Mucosa of descending colon (tissue), 3 donors: ENCODE results near the gene NF1. TPM values are rescaled to one million over a fixed set of nuclear protein-coding genes. Genes with fewer than 3 reads are reported as not detected.

Experiments
- ATAC-seq: fragments of 200-7000 bp; cut with Tn5 transposase; one replicate; pipeline ENCODE4 v1.9.1; 2020; ENCODE audit warnings: mild to moderate bottlenecking, moderate library complexity
- DNase-seq, 3 donors: peaks; one replicate each; pipeline ENCODE4 v3.0.0-alpha.2; 2020
- H3K36me3 ChIP-seq: fragments of 200-600 bp; one replicate; pipeline ENCODE4 v1.8.0; 2021; ENCODE audit warnings: low read depth, mild to moderate bottlenecking
- H3K4me1 ChIP-seq: fragments of 200-600 bp; one replicate; pipeline ENCODE4 v1.8.0; 2021; ENCODE audit warnings: low read depth, mild to moderate bottlenecking
- H3K4me3 ChIP-seq: fragments of 200-600 bp; one replicate; pipeline ENCODE4 v1.8.0; 2021; ENCODE audit warnings: mild to moderate bottlenecking
- H3K9me3 ChIP-seq: fragments of 200-600 bp; one replicate; pipeline ENCODE4 v1.8.0; 2021; ENCODE audit warnings: mild to moderate bottlenecking
- CTCF ChIP-seq: fragments of 200-600 bp; IDR thresholded peaks from one replicate; pipeline ENCODE4 v1.8.0; 2022; ENCODE audit warnings: antibody characterized with exemption, mild to moderate bottlenecking
- intact Hi-C, 2 donors: fragments of 100-400 bp; cut with DNase I in 1 of 2; cut with micrococcal nuclease in 1 of 2; formaldehyde crosslinking; loops; one replicate each; pipeline versions ENCODE4 v1.11.0 to v1.11.1; 2022; cut with DNase I, micrococcal nuclease
- total RNA-seq, 3 donors: library from RNA; stranded (reverse); fragmentation: NEBNext Ultra II Directional in 2 of 3; extraction: Animal tissue kit (Norgen Biotek cat#: 25700) in 2 of 3; gene quantifications; one replicate each; pipeline versions ENCODE4 v1.2.1 to v1.2.4, GENCODE V29; 2021 to 2023
- donor health status: DM: no; HTN: no; CAD: no; lungs with moderate emphysema.
- donor health status: DM: no; HTN: no; CAD: no.
- donor health status: DM: no; HTN: yes; CAD: no.

Gene NF1
- total RNA-seq, 3 donors from 2014 or later: 51.9 to 67.6 (median 52.4) TPM

- Histone ChIP-seq H3K4me3 (no peak overlapping the region), H3K36me3 (no peaks in the 10 kb centered on the region), H3K4me1 (no peaks in the 10 kb centered on the region), H3K9me3 (no peaks in the 10 kb centered on the region)
- ATAC-seq (no peak), DNase-seq (no peak)
- TF ChIP-seq CTCF: no peak
- intact Hi-C loops: no loop called here
These were observed 299.0 kb downstream of the NF1 start for GRCh38 chr17:31393749-31394146.

- no peaks in the 10 kb centered on the region for H3K9me3 ChIP-seq
- no peak overlapping the region for H3K4me3 ChIP-seq
- ATAC-seq: peak; percentile 33
- DNase-seq: peak in 2 of 3 donors; percentile 59 to 73
- H3K36me3 ChIP-seq: no peaks in the 10 kb centered on the region
- TF ChIP-seq CTCF: no peak
- intact Hi-C loops: no loop called here
- no peaks in the 10 kb centered on the region for H3K4me1 ChIP-seq
These were observed 299.8 kb downstream of the NF1 start for GRCh38 chr17:31394544-31394943.

GRCh38 chr17:31397256-31397939 lies 302.6 kb downstream of the NF1 start:
- DNase-seq (no peak), ATAC-seq (no peak)

GRCh38 chr17:31398381-31399311 lies 303.9 kb downstream of the NF1 start:
- intact Hi-C loops: no loop called here
- H3K36me3 ChIP-seq: no peaks in the 10 kb centered on the region
- DNase-seq (no peak), ATAC-seq (no peak)
- TF ChIP-seq CTCF: no peak
- no peaks in the 10 kb centered on the region for H3K9me3 ChIP-seq
- no peak overlapping the region for H3K4me3 ChIP-seq
- H3K4me1 ChIP-seq: no peaks in the 10 kb centered on the region

More at GRCh38 chr17:31397256-31397939, 302.6 kb downstream of the NF1 start:
- no peaks in the 10 kb centered on the region for H3K36me3 ChIP-seq
- H3K4me3 ChIP-seq: no peak overlapping the region
- intact Hi-C loops: no loop called here
- no peaks in the 10 kb centered on the region for H3K9me3 ChIP-seq
- TF ChIP-seq CTCF: no peak
- H3K4me1 ChIP-seq: no peaks in the 10 kb centered on the region

GRCh38 chr17:31400481-31400950 lies 305.7 kb downstream of the NF1 start:
- TF ChIP-seq CTCF: no peak
- Histone ChIP-seq H3K4me1 (no peaks in the 10 kb centered on the region), H3K4me3 (no peak overlapping the region), H3K36me3 (no peaks in the 10 kb centered on the region), H3K9me3 (no peaks in the 10 kb centered on the region)
- ATAC-seq (no peak), DNase-seq (no peak)
- intact Hi-C loops: no loop called here
